ENCODE measurements around the gene PRR23A. TPM values are rescaled to one million over a fixed set of nuclear protein-coding genes. Genes with fewer than 3 reads are reported as not detected.

The PRR23A gene
- total RNA-seq, result not detected in 2 replicates

DNA sequence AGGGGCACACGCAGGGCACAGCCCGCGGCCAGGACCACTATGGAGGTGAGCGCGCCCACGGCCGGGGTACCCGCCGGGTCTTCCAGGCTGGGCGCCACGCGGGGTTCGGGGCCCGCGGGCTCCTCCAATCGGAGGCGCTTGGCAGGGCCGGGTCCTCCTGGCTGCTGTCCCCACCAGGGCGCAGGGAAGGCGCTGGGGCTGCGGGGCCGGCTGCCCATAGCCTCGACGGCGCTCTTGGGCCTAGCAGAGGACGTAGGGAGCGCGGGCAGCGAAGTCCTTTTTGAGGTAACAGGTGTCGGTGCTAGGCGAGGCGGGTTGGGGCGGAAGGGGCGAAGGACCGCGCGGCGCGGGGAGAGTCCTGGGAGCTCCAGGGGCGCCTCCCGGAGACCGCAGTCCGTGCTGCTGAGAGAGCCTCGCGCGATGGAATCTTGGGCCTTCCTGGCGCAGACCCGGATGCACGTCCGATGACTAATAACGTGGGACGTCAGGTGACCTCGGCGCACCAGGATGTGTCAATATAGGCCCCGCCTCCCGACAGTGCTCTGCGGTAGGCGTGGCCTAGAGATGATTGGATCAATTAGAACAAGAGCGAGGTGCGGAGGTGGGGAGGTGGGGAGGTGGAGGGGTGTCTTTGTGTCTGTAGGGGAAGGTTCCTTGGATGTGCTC, at the start of gene PRR23A:
TSS of gene PRR23A (minus strand) at position 218 of the 666 bp plus-strand sequence. CDS start at position 218, 0 bp downstream.

DNA sequence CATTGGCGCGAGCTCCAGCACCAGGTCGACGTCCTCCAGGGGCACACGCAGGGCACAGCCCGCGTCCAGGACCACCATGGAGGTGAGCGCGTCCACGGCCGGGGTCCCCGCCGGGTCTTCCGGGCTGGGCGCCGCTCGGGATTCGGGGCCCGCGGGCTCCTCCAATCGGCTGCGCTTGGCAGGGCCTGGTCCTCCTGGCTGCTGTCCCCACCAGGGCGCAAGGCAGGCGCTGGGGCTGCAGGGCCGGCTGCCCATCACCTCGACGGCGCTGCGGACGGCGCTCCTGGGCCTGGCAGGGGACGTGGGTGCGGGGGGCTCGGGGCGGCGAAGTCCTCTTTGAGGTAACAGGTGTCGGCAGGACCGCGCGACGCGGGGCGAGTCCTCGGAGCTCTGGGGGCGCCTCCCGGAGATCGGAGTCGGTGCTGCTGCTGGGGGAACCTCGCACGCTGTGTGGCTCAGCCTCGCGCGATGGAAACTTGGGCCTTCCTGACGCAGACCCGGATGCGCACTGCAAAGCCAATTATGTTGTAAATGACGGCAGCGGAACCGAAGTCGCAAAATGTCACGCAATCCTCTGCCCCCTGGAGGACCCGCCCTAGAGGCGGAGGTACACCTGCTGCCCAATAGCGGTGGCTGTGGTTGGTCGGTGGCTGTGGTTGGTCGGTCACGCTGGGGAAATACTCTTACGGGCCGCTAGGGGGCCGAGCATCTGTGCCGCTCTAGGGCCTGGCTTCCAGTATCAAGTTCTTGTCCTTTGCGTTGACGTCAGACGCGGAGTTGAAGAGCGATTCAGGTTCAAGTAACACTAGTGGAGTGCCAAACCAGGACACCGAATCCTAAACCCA, 38.5 kb upstream of the PRR23A start, which contains the start of gene PRR23C:
TSS of gene PRR23C (minus strand) at position 527 of the 845 bp plus-strand sequence. CDS start at position 255, 272 bp downstream.

DNA sequence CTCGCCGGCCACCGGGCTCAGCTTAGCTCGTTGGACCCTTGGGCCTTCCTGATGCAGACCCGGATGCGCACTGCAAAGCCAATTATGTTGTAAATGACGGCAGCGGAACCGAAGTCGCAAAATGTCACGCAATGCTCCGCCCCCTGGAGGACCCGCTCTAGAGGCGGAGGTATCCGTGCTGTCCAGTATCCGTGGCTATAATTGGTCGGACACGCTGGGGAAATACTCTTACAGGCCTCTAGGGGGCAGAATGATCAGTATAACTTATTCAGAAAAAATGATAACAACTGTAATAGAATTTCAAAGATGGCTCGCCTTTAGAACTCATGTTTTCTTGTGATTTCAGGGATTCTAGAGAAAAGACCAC, 14.8 kb upstream of the PRR23A start, which contains the start of gene PRR23B:
TSS of gene PRR23B (minus strand) at position 59 of the 367 bp plus-strand sequence. CDS start 265 bp downstream, outside the sequence.

Other genes starting within 250 kb of the PRR23A start
- gene PIK3CB, start 171.3 kb downstream of the PRR23A start, total RNA-seq, result 7.9 and 9.1 TPM in 2 replicates
- gene FOXL2, start 59.1 kb downstream of the PRR23A start, total RNA-seq, result 6.8 and 8.3 TPM in 2 replicates
- 10.4 and 11.8 TPM in 2 replicates for gene FOXL2NB, start 59.1 kb downstream of the PRR23A start, total RNA-seq
- gene PRR23B, start 14.7 kb upstream of the PRR23A start, total RNA-seq, result not detected in 2 replicates
- gene PRR23C, start 38.6 kb upstream of the PRR23A start, total RNA-seq, result not detected in 2 replicates

All from hair follicle dermal papilla cell (primary cell).